Epithelial cell of esophagus (primary cell): ENCODE measurements around the gene TTC9B.
A peak's percentile ranks its signal among the peaks of the same experiment; 100 is the strongest.

Experiments used
- DNase-seq: peaks from one replicate; pipeline ENCODE4 v3.0.0; 2010; ENCODE audit warnings: low read depth
- H3K4me3 ChIP-seq: 2 replicates; pipeline ENCODE4 v1.5.1; 2011; ENCODE audit warnings: mild to moderate bottlenecking, low read length, control low read depth
- CTCF ChIP-seq: IDR thresholded peaks from 2 replicates; pipeline ENCODE4 v1.5.1; 2011; ENCODE audit warnings: low read depth, mild to moderate bottlenecking, low read length, control low read depth, inconsistent platforms; ENCODE audit not compliant: insufficient read depth; ENCODE audit errors: missing control alignments

TTC9B gene

GRCh38 chr19:40264314-40265054, 46.3 kb upstream of the TTC9B start:
- DNase-seq: no peak
- TF ChIP-seq CTCF: no peak
- H3K4me3 ChIP-seq: no peak overlapping the region

- no peak overlapping the region for H3K4me3 ChIP-seq
- no peak for TF ChIP-seq CTCF
- DNase-seq: no peak
Observed at GRCh38 chr19:40263440-40264313, 45.5 kb upstream of the TTC9B start.

- TF ChIP-seq CTCF: no peak
- DNase-seq: no peak
Observed at GRCh38 chr19:40262422-40262821, 44.2 kb upstream of the TTC9B start.

GRCh38 chr19:40261631-40262030, 43.4 kb upstream of the TTC9B start:
- H3K4me3 ChIP-seq: no peak overlapping the region
- no peak for DNase-seq
- no peak for TF ChIP-seq CTCF

More at GRCh38 chr19:40262422-40262821, 44.2 kb upstream of the TTC9B start:
- H3K4me3 ChIP-seq: no peak overlapping the region

GRCh38 chr19:40257096-40257517, 38.9 kb upstream of the TTC9B start:
- TF ChIP-seq CTCF: no peak
- DNase-seq: peak; percentile 22
- H3K4me3 ChIP-seq: no peak overlapping the region

GRCh38 chr19:40256512-40256911, 38.3 kb upstream of the TTC9B start:
- H3K4me3 ChIP-seq: no peak overlapping the region
- TF ChIP-seq CTCF: no peak
- DNase-seq: no peak
